ENCODE results near the gene ZNF438.

The ZNF438 gene

DNA sequence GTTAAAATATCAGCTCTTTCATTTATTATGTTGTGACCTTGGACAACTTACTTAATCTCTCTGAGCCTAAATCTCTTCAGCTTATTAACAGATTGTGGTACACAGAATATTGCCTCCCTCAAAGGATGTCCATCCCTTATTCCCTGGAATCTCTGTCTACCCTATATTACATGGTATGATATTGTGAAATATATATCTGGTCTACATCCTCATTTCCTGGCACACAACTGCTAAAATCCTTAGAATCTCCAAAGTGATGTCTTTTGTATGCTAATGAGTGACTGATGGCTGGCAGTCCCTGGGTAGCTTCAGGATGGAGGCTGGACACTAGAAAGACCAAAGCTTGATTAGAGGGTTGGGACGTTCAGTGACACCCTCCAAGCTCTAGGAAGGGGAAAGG lies 25.8 kb downstream of the ZNF438 start:
- TF ChIP-seq, protein P1, sequence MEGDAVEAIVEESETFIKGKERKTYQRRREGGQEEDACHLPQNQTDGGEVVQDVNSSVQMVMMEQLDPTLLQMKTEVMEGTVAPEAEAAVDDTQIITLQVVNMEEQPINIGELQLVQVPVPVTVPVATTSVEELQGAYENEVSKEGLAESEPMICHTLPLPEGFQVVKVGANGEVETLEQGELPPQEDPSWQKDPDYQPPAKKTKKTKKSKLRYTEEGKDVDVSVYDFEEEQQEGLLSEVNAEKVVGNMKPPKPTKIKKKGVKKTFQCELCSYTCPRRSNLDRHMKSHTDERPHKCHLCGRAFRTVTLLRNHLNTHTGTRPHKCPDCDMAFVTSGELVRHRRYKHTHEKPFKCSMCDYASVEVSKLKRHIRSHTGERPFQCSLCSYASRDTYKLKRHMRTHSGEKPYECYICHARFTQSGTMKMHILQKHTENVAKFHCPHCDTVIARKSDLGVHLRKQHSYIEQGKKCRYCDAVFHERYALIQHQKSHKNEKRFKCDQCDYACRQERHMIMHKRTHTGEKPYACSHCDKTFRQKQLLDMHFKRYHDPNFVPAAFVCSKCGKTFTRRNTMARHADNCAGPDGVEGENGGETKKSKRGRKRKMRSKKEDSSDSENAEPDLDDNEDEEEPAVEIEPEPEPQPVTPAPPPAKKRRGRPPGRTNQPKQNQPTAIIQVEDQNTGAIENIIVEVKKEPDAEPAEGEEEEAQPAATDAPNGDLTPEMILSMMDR (IDR thresholded peaks at IDR 0.05; ENCODE audit: borderline replicate concordance, control extremely low read depth, extremely low read depth, insufficient read depth, missing control alignments) = no peak
- DNase-seq (ENCODE audit: low spot score) = no peak
- in situ Hi-C loops (cut with MboI; ENCODE audit: low sequenced_read_pairs, unreplicated experiment) = no loop called here

DNA sequence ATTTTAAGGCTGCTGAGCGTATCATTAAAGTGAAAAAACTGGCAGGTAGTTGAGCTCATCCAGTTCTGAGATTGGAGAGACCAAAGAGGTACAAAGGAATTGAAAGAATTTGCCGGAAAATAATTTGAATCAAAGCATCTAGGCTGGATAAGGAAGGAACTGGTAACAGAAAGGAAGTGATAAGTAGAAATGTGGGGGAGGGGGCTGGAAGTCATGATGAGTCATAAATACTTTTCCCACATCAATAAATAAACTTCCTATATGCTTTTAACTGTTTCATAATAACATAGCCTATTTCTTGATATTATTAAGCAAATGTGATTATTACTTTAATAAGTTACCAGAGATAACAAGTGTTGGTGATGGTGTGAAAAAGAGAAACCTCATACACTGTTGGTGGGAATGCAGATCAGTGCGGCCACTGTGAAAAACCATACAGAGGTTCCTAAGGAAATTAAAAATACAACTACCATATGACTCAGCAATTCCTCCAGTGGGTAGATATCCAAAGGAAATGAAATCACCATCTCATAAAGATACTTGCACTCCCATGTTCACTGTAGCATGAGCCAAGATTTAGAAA lies 27.0 kb downstream of the ZNF438 start:
- TF ChIP-seq, protein P1 (IDR thresholded peaks at IDR 0.05; ENCODE audit: borderline replicate concordance, control extremely low read depth, extremely low read depth, insufficient read depth, missing control alignments) = no peak
- DNase-seq (ENCODE audit: low spot score) = no peak
- in situ Hi-C loops (cut with MboI; ENCODE audit: low sequenced_read_pairs, unreplicated experiment) = no loop called here

DNA sequence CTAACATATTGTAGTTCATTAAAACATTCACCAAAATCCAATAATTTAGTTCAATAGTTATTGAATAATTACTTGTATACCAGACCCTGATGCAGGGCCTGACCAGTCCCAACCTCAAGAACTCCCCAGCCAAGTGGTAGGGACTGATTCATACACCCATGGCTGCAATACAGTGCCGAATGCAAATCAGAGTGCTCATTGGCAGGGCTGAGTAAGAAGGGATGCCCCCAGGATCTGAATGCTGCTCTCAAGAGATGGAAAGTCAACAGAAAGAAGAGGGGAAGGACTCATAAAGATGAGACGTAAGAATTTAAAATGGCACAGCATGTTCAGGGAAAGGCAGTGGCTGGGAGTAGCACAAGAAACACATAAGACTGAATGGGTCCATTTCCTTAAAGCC lies 29.9 kb downstream of the ZNF438 start:
- no peak for DNase-seq (ENCODE audit: low spot score)
- TF ChIP-seq, protein P1 (IDR thresholded peaks at IDR 0.05; ENCODE audit: borderline replicate concordance, control extremely low read depth, extremely low read depth, insufficient read depth, missing control alignments) = no peak
- in situ Hi-C loops (cut with MboI; ENCODE audit: low sequenced_read_pairs, unreplicated experiment) = no loop called here

DNA sequence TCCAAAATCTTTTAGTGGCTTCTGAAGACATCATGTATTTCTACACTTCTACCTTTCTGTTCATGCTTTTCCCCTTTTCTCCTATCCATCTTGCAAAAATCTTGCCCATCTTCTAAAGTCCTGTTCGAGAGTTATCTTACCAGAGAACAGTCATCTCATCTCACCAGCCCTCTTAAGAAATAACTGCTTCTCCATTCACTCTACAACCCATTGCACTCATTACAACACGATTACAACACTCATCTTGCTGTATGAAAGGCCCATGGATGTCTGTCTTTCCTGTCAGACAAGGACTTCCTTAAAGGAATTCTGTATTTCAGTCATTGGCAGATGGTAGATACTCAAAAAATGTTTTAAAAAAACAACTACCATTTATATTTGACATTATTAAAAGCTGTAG lies 30.8 kb downstream of the ZNF438 start:
- DNase-seq (ENCODE audit: low spot score) = no peak
- in situ Hi-C loops (cut with MboI; ENCODE audit: low sequenced_read_pairs, unreplicated experiment) = no loop called here
- TF ChIP-seq, protein P1 (IDR thresholded peaks at IDR 0.05; ENCODE audit: borderline replicate concordance, control extremely low read depth, extremely low read depth, insufficient read depth, missing control alignments) = no peak

DNA sequence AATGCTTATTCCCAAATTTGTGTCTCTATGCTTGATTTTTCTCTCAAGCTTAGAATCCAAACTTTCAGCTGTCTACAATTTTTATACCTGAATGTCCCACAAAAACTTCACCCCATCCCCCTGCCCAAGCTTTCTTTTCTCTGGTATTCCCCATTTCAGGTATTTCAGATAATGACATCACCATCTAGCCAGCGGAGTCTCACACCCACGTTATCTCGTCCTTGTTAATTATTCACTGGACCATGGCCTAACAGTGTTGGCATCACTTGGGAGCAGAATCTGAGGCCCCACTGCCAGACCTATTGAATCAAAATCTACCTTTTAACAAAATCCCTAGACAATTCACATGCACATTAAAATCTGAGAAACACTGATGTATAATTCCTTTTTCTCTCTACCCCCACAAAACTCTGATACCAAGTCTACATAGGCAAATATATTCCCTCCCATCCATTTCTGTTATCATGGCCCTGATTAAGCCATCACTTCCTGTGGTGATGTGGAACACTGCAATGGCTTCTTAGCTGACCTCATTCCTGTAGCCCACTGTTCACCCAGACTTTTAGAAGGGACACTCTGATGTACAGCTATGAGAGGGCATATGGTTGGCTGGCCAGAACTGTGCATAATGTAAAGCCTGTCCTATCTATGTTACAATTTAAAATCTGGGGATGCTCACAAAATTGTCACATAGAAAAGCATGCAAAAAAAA lies 31.4 kb downstream of the ZNF438 start:
- DNase-seq (ENCODE audit: low spot score) = no peak
- in situ Hi-C loops (cut with MboI; ENCODE audit: low sequenced_read_pairs, unreplicated experiment) = no loop called here
- TF ChIP-seq, protein P1 (IDR thresholded peaks at IDR 0.05; ENCODE audit: borderline replicate concordance, control extremely low read depth, extremely low read depth, insufficient read depth, missing control alignments) = no peak

DNA sequence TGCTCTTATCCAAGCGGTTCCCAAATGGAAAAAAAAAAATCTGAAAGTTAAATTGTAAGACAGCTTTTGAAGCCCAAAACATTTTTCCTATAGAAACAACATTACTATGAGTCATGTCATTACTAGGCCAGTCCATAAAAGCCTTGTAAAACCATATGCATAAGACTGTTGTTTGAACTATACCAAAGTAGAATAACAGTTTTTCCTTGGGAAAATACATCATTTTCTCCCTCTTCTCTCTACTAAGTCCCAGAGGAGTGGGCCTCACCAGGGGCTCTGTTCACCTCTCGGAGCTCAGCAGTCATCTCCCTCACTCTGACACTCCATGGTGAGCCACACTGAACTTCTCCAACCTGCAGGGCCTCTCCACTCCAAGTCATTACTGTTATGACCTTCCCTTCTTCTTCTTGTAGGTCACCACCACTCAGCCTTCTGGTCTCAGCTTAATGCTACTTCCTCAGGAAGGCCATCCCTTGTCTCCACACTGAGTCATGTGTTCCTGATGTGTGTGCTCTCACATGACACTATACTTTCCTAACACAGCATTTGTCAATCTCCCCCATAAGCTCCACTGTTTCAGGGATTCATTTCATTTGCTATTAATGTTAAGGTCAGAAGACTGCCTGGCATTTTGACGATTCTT lies 32.5 kb downstream of the ZNF438 start:
- in situ Hi-C loops (cut with MboI; ENCODE audit: low sequenced_read_pairs, unreplicated experiment) = no loop called here
- no peak for DNase-seq (ENCODE audit: low spot score)
- TF ChIP-seq, protein P1 (IDR thresholded peaks at IDR 0.05; ENCODE audit: borderline replicate concordance, control extremely low read depth, extremely low read depth, insufficient read depth, missing control alignments) = no peak
